Epidermal melanocyte (primary cell): ENCODE data around the gene LATS2.

Experiments used
- DNase-seq: peaks from one replicate; pipeline ENCODE4 v3.0.0; 2011; ENCODE audit warnings: low spot score; ENCODE audit not compliant: insufficient read length

LATS2 gene

DNA sequence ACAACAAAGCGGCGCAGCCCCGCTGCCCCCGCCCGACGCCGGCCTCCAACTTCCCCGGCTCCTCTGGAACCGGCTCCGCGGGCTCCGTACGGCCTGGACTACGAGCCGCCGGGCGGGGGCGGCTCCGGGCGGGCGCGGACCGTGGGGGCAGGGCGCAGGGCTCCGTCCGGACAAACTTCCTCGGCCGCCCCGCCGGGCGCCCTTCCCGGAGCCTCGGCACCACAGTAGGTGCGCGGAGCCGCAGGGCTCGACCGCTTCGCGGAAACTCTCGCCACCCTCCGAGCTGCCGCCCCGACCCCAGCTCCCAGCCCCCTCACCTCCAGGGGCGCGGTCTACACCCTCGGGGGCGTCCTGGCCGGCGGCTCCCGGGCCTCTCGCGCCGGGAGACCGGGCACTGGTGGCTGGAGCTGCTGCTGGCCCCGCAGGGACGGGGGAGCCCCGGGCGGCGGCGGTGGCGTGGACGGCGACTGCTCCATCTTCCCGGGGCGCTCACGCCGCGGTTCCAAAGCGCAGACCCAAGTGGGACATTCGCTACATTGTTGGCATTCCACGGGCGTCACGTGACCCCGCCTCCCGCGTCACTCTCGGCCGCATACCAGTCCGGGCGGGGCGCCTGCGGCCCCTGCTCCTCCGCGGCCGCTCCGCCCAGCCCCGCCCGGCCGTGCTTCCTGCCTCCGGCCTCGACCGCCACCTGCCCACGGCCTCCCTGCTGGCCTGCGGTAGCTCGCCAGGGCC lies at the start of gene LATS2:
LATS2 (minus strand) TSS at position 558 of the 735 bp plus-strand sequence. CDS start 15,560 bp downstream, outside the sequence.
- peak; percentile 79 for DNase-seq

DNA sequence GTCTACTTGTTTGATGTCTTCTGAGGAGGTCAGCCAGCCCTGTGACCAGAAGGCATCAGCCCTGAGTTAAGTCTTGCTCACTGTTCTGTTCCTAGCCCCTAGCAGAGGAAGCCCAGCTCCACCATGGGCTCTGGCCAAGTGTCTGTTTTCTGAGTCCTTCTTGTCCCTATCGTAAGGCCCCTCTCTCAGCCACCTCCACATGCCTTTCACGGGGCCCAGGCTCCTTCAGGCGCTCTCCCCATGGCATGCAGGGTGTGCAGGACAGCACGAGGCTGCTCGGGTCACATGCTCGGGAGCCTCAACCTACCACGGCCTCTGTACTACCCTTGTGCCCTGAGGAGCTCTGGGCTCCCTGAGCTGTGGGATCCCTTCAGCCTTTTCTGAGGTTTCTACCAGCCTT lies 47.8 kb upstream of the LATS2 start:
- no peak for DNase-seq

DNA sequence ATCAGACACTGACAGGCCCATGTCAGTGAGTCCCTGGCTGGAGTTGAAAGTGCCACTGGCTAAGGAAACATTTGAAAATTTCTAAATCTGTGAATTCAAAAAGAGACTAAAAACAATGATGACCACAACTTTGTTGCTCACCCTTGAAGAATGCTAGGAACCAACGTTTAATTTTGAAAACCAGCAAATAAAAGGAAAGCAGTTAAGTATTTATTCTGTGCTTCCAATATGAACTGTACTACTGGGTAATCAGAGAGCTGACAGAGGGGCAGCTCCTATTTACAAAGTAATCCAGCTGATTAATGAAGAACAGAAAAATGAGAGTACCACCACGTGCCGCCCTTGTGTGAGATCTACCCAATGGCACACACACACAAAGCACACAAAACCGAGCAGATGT lies 44.7 kb upstream of the LATS2 start:
- DNase-seq = peak; percentile 61

DNA sequence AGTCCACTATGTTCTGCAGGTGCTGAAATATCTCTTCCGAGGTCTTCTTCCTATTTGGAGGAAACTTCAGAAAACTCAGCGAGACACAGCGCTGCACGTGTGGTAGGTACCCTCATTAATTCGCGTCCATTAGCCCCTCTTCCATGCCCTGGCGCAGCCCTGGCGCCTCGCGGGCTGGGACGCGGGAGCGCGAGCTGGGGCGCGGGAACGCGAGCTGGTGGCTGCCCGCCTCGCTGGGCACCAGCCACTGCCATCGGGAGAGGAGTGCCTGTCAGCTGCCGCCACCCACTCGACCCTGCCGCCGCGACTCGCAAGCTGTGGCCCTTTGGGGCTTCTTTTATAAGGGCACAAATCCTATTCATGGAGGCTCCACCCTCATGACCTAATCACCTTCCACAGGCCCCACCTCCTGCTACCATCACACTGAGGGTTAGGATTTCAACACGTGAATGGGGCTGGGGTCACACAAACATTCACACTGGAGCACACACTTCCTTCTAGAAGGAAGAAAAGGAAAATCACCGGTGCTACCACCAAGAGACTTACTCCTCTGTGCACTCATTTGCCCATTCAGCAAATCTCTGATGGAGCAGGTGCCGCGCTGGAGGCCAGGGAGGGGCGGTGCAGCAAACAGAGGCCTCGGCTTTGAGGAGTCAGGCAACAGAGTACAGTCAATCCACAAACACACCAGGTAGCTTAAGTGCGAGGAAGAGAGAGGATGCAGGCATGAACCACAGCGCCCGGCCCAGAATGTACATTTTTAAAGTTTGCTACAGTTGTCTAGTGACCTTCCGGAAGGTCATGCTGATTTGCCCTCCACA lies 43.0 kb upstream of the LATS2 start:
- DNase-seq = no peak

DNA sequence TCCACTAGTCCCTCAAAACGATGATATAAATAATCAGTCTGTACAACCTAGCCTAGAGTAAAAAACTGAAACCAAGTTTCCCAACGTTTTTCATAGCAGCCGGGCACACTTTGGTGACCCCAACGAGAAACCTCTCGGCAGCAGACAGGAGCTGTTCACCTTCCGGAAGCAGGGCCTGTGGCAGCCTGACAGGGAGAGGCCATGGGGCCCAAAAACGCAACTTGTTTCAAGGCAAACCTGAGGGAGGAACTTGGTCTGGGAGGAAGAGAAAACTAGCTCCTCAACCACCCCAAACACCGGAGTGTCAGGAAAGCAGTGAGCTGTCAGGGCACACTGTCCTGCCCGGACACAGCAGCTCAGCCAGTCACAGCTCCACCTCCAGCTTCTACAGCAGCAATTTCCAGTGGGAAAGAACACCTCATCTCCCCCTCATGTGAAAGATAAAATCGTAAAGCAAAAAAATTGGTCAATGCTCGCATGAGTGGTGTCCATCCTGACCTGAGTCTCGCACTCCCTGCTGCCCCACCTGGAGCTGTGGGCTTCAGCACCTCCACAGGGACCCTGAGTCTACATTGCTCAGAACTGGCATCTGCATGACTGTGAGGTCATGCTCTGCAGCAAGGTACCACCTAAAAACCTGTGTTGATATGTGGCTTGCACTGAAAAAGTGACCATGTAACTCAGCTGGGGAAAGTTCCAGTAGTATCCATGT lies 40.6 kb upstream of the LATS2 start:
- no peak for DNase-seq

GRCh38 chr13:21100994-21101757 lies 39.8 kb upstream of the LATS2 start:
- DNase-seq = no peak

DNA sequence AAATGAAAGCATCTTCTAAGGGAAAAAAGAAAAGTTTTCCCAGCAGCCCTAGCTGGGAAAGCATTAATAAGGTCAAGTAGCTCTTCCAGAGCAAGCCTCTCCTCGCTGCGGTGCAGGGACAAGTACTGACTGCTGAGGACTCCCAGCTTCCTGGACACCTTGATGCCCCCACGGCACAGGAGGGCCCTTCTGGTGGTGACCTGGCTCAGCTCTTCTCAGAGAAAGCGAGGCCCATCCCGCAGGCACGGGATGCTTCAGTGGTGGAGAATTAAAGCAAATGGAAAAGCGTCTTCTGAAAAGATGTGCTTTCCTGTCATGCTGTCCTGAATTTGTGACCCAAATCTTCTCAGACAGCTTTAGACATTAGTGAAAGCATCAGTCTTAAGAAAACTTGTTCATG lies 38.8 kb upstream of the LATS2 start:
- no peak for DNase-seq

DNA sequence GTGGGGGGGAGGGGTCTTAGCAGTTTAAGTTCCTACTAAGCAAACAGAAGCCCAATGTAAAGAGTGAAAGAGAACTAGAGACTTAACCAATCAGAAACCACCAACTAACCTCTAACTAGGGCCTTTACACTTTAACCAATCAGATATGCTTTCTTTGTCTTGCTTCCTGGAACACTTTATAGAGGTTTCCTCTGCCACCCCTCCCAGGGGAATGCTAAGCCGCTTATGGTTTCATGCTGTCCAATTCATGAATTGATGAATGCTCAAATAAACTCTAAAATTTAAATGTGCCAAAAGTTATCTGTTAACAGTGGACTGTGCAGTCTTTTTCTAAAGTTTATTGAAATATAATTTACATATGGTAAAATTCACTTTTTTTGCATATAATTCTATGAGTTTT lies 33.9 kb upstream of the LATS2 start:
- DNase-seq = no peak

DNA sequence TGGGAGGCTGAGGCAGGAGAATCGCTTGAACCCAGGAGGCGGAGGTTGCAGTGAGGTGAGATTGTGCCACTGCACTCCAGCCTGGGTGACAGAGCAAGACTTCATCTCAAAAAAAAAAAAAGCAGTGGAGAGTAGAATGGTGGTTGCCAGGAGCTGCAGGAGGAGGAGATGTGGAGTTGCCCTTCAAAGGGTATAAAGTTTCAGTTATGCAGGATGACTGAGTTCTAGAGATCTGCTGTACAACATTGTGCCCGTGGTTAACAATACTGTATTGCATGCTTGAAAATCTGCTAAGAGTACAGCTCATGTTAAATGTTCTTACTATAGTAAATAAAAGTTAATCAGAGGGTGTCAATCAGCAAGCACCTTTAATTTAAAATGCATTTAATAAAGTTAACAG lies 28.4 kb upstream of the LATS2 start:
- DNase-seq = no peak

DNA sequence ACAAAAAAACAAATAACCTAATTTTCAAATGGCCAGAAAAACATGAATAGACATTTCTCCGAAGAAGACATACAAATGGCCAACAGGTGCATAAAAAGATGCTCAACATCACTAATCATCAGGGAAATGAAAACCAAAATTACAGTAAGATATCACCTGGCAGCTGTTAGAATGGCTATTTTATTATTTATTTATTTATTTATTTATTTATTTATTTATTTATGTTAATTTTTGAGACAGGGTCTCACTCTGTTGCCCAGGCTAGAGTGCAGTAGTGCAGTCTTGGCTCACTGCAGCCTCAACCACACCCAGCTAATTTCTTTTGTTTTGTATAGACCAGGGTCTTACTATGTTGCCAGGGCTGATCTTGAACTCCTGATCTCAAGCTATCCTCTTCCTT lies 27.1 kb upstream of the LATS2 start:
- DNase-seq = no peak

- no peak for DNase-seq
Observed at GRCh38 chr13:21086929-21087328, 25.5 kb upstream of the LATS2 start.

DNA sequence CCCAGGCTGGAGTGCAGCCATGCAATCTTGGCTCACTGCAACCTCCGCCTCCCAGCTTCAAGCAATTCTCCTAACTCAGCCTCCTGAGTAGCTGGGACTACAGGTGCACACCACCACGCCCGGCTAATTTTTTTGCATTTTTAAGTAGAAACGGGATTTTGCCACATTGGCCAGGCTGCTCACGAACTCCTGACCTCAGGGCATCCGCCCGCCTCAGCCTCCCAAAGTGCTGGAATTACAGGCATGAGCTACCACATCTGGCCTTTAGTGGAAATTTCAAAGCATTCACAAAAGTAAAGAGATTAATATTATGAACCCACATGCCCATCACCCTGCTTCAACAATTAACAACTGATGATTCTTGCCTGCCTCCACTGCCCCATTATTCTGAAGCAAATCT lies 20.5 kb upstream of the LATS2 start:
- DNase-seq = no peak

DNA sequence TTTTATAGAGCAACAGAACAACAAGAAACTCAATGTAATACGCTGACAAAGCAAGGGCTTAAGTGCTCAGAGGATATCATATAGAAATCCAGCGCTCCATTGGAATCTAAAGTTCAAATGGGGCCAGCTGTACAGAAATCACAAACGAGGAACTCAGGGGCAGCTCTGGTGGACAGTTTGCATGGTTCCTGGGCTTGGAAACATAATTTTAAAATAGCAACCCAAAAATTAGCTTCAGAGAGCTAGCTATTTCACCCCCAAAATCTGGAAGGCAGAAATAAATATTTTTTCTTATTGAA lies 19.2 kb upstream of the LATS2 start:
- no peak for DNase-seq

DNA sequence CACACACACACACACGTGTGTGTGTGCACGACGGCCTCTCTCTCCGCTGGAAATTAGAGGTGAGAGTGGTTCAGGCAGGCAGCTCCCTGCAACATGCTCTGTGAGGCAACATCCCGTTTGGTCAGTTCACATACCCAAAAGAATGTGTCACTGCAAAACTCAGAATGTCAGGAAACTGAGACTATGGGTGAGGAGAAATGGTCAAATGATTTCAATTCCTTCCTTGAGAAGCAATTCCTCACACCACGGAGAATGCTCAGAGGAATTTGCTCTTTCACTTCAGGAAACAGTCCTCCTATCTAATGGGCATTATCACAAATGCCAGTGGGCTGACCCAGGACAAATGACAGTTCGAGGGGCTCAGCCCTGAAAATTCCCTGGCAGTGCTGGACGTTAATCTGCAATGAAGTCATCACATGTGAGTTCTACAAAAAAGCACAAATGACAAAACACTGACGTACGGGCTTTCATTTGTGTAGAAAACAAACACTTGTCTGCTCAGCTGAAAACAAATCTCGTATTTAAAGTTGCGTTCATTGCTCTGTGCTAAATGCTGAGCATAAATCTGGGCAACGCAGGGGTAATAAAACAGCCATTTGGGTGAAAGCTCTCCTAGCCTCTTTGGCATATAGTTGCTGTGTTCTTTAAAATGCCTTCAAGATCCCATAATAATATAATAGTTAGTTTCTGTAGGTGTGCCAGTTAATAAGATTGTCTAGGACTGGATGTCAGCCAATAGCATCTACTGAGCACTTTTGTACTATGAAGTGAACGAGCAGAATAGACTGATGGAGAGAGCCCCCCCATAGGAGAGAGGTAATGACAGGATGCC lies 18.6 kb upstream of the LATS2 start:
- DNase-seq = no peak

DNA sequence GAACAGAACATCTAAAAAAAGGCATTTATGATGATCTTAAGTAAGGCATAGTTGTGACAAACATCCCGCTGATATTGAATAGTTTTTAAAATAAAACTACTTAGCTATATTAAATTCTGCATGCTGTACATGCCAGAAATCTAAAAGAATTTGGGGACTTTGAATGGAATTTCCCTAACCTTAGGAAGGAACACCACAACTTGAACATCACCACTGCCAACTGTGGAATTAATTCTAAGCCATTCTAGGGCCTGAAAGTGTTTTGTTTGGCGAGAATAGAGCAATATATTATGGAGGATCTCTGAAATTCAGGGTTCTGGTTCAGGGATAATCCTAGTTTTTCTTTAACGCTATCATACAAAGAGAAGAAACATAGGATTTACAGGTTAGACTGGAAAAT lies 17.8 kb upstream of the LATS2 start:
- no peak for DNase-seq

DNA sequence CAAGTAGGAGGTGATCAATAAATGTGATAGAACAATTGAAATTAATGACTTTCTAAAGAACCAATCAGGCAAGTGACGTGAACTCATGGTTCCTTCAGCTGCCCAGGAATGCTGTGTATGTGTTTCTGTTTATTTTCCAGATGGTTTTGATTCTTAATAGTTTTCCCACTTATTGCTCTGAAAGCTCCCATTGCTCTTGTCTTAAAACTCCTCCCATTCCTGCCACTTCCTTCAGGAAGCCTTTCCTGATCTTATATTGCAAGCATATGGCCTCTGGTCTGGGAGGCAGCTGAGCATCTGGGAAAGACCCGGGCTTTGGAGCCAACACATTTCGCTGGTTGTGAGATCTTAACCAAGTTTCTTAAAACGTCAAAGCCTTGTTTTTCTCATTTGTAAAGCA lies 17.1 kb upstream of the LATS2 start:
- DNase-seq = no peak

- no peak for DNase-seq
Observed at GRCh38 chr13:21077788-21078353, 16.5 kb upstream of the LATS2 start.

DNA sequence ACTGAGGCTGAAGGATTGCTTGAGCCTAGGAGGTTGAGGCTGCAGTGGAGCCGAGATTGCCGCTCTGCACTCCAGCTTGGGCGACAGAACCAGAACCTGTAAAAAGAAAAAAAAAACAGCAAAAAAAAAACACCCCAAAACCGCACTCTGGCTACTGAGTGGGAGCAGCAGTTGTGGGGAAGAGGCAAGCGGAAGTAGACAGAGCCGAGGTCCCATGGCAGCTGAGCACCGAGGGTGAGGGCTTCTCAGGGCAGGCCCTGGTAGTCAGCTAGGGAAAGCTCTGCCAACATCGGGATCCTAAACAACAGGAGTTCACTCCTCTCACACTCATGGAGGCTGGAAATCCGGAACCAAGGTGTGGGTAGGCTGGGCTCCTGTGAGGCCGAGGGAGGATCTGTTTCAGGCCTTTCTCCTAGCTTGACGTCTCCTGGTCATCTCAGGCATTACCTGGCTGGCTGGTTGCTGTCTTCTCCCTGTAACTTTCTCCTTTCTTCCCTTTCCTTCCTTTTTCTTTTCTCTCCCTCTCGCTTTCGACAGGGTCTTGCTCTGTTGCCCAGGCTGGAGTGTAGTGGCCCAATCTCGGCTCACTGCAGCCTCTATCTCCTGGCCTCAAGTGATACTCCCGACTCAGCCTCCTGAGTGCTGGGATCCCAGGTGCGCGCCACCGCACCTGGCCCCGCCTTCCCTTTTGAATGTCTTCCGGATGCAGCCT lies 15.8 kb upstream of the LATS2 start:
- DNase-seq = no peak

DNA sequence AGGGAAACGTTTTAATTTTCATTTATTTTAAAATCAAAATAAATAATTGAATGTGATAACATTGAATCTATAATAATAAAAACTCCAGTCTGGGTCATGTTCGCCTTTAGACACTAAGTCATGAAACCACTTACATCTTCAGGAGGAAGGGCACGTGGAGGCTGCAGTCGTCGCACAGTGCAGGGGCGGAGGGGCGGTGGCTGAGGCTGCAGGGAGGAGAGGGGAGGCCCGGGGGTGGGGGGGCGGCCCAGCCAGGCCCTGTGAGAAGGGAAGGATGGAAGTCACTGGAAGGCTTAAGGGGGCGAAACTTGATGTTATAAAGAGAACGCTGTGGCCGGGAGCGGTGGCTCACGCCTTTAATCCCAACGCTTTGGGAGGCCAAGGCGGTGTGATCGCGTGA lies 14.9 kb upstream of the LATS2 start:
- no peak for DNase-seq
